Nucleus accumbens (tissue), 56 donors: ENCODE data around the gene GSK3A.

Source experiments
- DNase-seq, 56 donors: peaks; one replicate each; lab custom pipeline; 2025; lab: John Stamatoyannopoulos, UW

The GSK3A gene

DNA sequence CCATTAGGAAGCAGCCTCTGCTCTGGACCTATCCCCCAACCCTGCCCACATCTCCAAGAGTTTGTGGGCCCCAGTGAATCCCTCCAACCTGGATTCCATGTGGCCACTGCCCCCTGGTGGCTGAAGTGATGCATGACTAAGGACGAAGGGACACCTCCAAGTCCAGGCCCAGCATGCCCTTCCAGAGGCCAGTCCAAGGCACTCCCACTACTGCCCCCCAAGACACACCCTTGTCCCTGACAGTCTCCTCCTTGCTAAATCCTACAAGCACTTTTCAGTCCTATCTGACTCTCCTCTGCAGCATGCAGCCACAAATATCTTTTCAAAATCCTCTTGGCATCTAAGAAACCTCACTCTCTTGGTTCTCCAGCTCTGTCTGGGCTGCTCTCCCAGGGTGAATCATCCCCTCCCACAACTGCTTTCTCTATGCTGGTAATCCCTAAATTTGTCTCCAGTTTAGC, 58.0 kb downstream of the GSK3A start:
- peak in 52 of 56 donors; percentile 11 to 83 (median 55) for DNase-seq
